ENCODE results near the gene F9.

DNA sequence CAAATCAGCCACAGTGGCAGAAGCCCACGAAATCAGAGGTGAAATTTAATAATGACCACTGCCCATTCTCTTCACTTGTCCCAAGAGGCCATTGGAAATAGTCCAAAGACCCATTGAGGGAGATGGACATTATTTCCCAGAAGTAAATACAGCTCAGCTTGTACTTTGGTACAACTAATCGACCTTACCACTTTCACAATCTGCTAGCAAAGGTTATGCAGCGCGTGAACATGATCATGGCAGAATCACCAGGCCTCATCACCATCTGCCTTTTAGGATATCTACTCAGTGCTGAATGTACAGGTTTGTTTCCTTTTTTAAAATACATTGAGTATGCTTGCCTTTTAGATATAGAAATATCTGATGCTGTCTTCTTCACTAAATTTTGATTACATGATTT lies at the start of gene F9:
- TF ChIP-seq POLR2A (IDR thresholded peaks at IDR 0.05) = no peak
- TF ChIP-seq, protein P1, sequence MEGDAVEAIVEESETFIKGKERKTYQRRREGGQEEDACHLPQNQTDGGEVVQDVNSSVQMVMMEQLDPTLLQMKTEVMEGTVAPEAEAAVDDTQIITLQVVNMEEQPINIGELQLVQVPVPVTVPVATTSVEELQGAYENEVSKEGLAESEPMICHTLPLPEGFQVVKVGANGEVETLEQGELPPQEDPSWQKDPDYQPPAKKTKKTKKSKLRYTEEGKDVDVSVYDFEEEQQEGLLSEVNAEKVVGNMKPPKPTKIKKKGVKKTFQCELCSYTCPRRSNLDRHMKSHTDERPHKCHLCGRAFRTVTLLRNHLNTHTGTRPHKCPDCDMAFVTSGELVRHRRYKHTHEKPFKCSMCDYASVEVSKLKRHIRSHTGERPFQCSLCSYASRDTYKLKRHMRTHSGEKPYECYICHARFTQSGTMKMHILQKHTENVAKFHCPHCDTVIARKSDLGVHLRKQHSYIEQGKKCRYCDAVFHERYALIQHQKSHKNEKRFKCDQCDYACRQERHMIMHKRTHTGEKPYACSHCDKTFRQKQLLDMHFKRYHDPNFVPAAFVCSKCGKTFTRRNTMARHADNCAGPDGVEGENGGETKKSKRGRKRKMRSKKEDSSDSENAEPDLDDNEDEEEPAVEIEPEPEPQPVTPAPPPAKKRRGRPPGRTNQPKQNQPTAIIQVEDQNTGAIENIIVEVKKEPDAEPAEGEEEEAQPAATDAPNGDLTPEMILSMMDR (IDR thresholded peaks at IDR 0.05) = no peak

All from esophagus squamous epithelium (tissue), 4 donors.